Spleen (tissue), 11 donors: Measurements from ENCODE around the gene ACO2. TPM values are rescaled to one million over a fixed set of nuclear protein-coding genes. Genes with fewer than 3 reads are reported as not detected.
A peak's percentile ranks its signal among the peaks of the same experiment; 100 is the strongest.

ENCODE experiments used
- DNase-seq: peaks from one replicate; pipeline ENCODE4 v3.0.0-alpha.2; 2020
- H3K27ac ChIP-seq, 8 donors: fragments of 200-600 bp; sonication (generic) in 7 of 8; 1 replicate in 4 of 8; 2 replicates in 4 of 8; pipeline versions ENCODE4 v1.5.0 to v1.8.0; 2016 to 2021; ENCODE audit warnings: inconsistent platforms in 4 of 8, mild to moderate bottlenecking in 4 of 8, moderate library complexity in 1 of 8
- H3K27me3 ChIP-seq, 7 donors: fragments of 200-600 bp; sonication (generic) in 6 of 7; replicated peaks in 1 of 7; 1 replicate in 4 of 7; 2 replicates in 3 of 7; pipeline versions ENCODE4 v1.5.0 to v1.8.0; 2016 to 2021; ENCODE audit warnings: inconsistent platforms in 3 of 7, mild to moderate bottlenecking in 1 of 7
- H3K36me3 ChIP-seq, 6 donors: fragments of 200-600 bp; sonication (generic) in 5 of 6; 1 replicate in 4 of 6; 2 replicates in 2 of 6; pipeline versions ENCODE4 v1.5.0 to v1.8.0; 2016 to 2021; ENCODE audit warnings: inconsistent platforms in 2 of 6
- H3K4me1 ChIP-seq, 6 donors: fragments of 200-600 bp; sonication (generic) in 5 of 6; 1 replicate in 3 of 6; 2 replicates in 3 of 6; pipeline versions ENCODE4 v1.5.0 to v1.8.0; 2016 to 2021; ENCODE audit warnings: inconsistent platforms in 3 of 6
- H3K4me3 ChIP-seq, 8 donors: fragments of 200-600 bp; sonication (generic) in 7 of 8; 1 replicate in 4 of 8; 2 replicates in 4 of 8; pipeline versions ENCODE4 v1.5.0 to v1.8.0; 2016 to 2021; ENCODE audit warnings: inconsistent platforms in 4 of 8, mild to moderate bottlenecking in 4 of 8, moderate library complexity in 2 of 8
- H3K9me3 ChIP-seq, 8 donors: fragments of 200-600 bp; sonication (generic) in 7 of 8; 1 replicate in 4 of 8; 2 replicates in 4 of 8; pipeline versions ENCODE4 v1.5.0 to v1.8.0; 2016 to 2021; ENCODE audit warnings: inconsistent platforms in 4 of 8
- CTCF ChIP-seq, 11 experiments: fragments of 200-600 bp in 7 of 11; fragments of 450-650 bp in 4 of 11; sonication (generic) in 4 of 11; IDR thresholded peaks in 8 of 11; conservative IDR thresholded peaks in 3 of 11; 1 replicate in 7 of 11; 2 replicates in 4 of 11; pipeline versions ENCODE4 v1.4.0 to v1.8.0; 2016 to 2021; ENCODE audit warnings: antibody characterized with exemption in 11 of 11, inconsistent platforms in 4 of 11, mild to moderate bottlenecking in 1 of 11
- POLR2A ChIP-seq, 3 donors: fragments of 450-650 bp; IDR thresholded peaks; one replicate each; pipeline ENCODE4 v1.5.1; 2017; ENCODE audit warnings: antibody characterized with exemption in 3 of 3, mild to moderate bottlenecking in 1 of 3
- POLR2AphosphoS5 ChIP-seq, 3 donors: sonication (generic); formaldehyde crosslinking; IDR thresholded peaks; one replicate each; pipeline ENCODE4 v1.5.1; 2017; ENCODE audit warnings: antibody characterized with exemption in 3 of 3
- WGBS, 5 donors: extraction: QIAGEN DNeasy Blood & Tissue Kit in 3 of 5; methylation state at CpG; one replicate each; pipeline versions ENCODE4 v1.1.5 to v1.1.7; 2013 to 2018; 5-methylcytosine and 5-hydroxymethylcytosine counted together
- intact Hi-C: fragments of 100-400 bp; cut with DNase I; formaldehyde crosslinking; loops from one replicate; pipeline ENCODE4 v1.15.0; 2023; ENCODE audit warnings: low total_unique reads
- polyA plus RNA-seq, 3 donors: library from polyadenylated mRNA; stranded (reverse); fragments of 200-250 nt; gene quantifications; one replicate each; pipeline ENCODE4 v1.2.1, GENCODE V29; 2013
- total RNA-seq, 7 donors: library from RNA; depleted of rRNA in 3 of 7; stranded (reverse); fragments of >200 nt in 3 of 7; fragmentation: NEBNext Ultra II Directional in 4 of 7; extraction: Animal tissue kit (Norgen Biotek cat#: 25700) in 4 of 7; gene quantifications; one replicate each; pipeline versions ENCODE4 v1.1.0 to v1.2.1, GENCODE V29; 2016 to 2021
- donor health status: healthy with polysubstance abuse.
- donor health status: DM: no; HTN: no; CAD: no; lungs with moderate emphysema.
- donor health status: DM: no; HTN: no; CAD: no.
- donor health status: Bipolar disorder and iron deficiency.
- donor health status: healthy.
- donor health status: DM: no; HTN: no; CAD: no.
- donor health status: DM: yes; HTN: yes; CAD: no.

Gene ACO2
- total and polyA plus RNA-seq, 10 donors: 21.4 to 82.0 (median 67.2) TPM

- TF ChIP-seq CTCF (IDR thresholded peaks at IDR 0.05 in 8 of 11, conservative IDR thresholded peaks at IDR 0.05 in 3 of 11): peak in 4 of 11 experiments; percentile 5 to 20 (median 13)
- peak; percentile 100 for TF ChIP-seq POLR2AphosphoS5 (IDR thresholded peaks at IDR 0.05)
- TF ChIP-seq POLR2A (IDR thresholded peaks at IDR 0.05): peak; percentile 98 to 99 (median 99)
- Histone ChIP-seq H3K9me3 (no peaks in the 10 kb centered on the region), H3K4me1 (peaks cover 10 to 51% (median 36%) of the 10 kb centered on the region in 6 donors), H3K36me3 (peaks cover 0 to 15% (median 2%) of the 10 kb centered on the region in 6 donors), H3K27me3 (peaks cover 0 to 3% (median 0%) of the 10 kb centered on the region in 7 donors), H3K4me3 (peak within 1 kb of the TSS; percentile 67 to 98 (median 92)), H3K27ac (peak within 1 kb of the TSS; percentile 94 to 100 (median 99))
- WGBS, 5 donors: 0 to 1% (median 1%) methylated on average over 38 to 85 of the region's 85 CpGs
- intact Hi-C loops: no loop called here
- DNase-seq: peak; percentile 99
These were observed 22.1 kb upstream of the ACO2 start, which contains the start of gene TOB2 for GRCh38 chr22:41446639-41447434. Gene TOB2, minus strand, starts transcription at chr22:41446801. Its CDS starts 9,456 bp downstream, at chr22:41437345.

GRCh38 chr22:41447435-41448188 is 21.3 kb upstream of the ACO2 start:
- Histone ChIP-seq H3K4me3 (peak overlapping the region; percentile 67 to 98 (median 92)), H3K9me3 (no peaks in the 10 kb centered on the region), H3K4me1 (peaks cover 6 to 43% (median 29%) of the 10 kb centered on the region in 6 donors), H3K27me3 (peaks cover 0 to 3% (median 0%) of the 10 kb centered on the region in 7 donors), H3K36me3 (peaks cover 0 to 8% (median 2%) of the 10 kb centered on the region in 6 donors), H3K27ac (peak overlapping the region; percentile 94 to 100 (median 99))
- 0 to 1% (median 1%) methylated on average over 41 to 63 of the region's 63 CpGs for WGBS, 5 donors
- TF ChIP-seq POLR2A (IDR thresholded peaks at IDR 0.05) (peak in 1 of 3 donors; percentile 36), CTCF (IDR thresholded peaks at IDR 0.05 in 8 of 11, conservative IDR thresholded peaks at IDR 0.05 in 3 of 11) (peak in 1 of 11 experiments; percentile 3), POLR2AphosphoS5 (IDR thresholded peaks at IDR 0.05) (no peak)
- intact Hi-C loops: no loop called here
- peak; percentile 92 for DNase-seq

- 0 to 1% (median 0%) methylated on average over 28 of the region's 28 CpGs for WGBS, 5 donors
- H3K4me3 ChIP-seq: peak overlapping the region; percentile 67 to 98 (median 92)
- peak overlapping the region; percentile 94 to 100 (median 99) for H3K27ac ChIP-seq
- H3K36me3 ChIP-seq: peaks cover 0 to under 1% (median 0%) of the 10 kb centered on the region in 6 donors
- peaks cover 4 to 36% (median 22%) of the 10 kb centered on the region in 6 donors for H3K4me1 ChIP-seq
- H3K9me3 ChIP-seq: no peaks in the 10 kb centered on the region
- DNase-seq: peak; percentile 96
- peak; percentile 93 to 97 (median 93) for TF ChIP-seq POLR2AphosphoS5 (IDR thresholded peaks at IDR 0.05)
- peak in 1 of 11 experiments; percentile 7 for TF ChIP-seq CTCF (IDR thresholded peaks at IDR 0.05 in 8 of 11, conservative IDR thresholded peaks at IDR 0.05 in 3 of 11)
- TF ChIP-seq POLR2A (IDR thresholded peaks at IDR 0.05): peak; percentile 66 to 84 (median 76)
- intact Hi-C loops: no loop called here
- H3K27me3 ChIP-seq: peaks cover 0 to 3% (median 0%) of the 10 kb centered on the region in 7 donors
These were observed 20.6 kb upstream of the ACO2 start for GRCh38 chr22:41448189-41448808.
